ENCODE data around the gene RAF1.
"Not testable (repeated sequence)": the region's sequence is repeated elsewhere in the genome, so short reads cannot be mapped to it uniquely, and the experiment has no call there.

The RAF1 gene

GRCh38 chr3:12628813-12629212, 35.1 kb downstream of the RAF1 start:
- Histone ChIP-seq H3K4me3 (ENCODE audit: low read depth, low read length) (no peak overlapping the region), H3K36me3 (replicated peaks) (no peaks in the 10 kb centered on the region), H3K27ac (no peak overlapping the region), H3K27me3 (replicated peaks) (no peaks in the 10 kb centered on the region)
- no peak for TF ChIP-seq CTCF (IDR thresholded peaks at IDR 0.05; ENCODE audit: low read depth, low read length, missing control alignments)
- no peak for DNase-seq
- in situ Hi-C loops (cut with HindIII; ENCODE audit: low pct_ligation_motif_present, low sequenced_read_pairs) = no loop called here

DNA sequence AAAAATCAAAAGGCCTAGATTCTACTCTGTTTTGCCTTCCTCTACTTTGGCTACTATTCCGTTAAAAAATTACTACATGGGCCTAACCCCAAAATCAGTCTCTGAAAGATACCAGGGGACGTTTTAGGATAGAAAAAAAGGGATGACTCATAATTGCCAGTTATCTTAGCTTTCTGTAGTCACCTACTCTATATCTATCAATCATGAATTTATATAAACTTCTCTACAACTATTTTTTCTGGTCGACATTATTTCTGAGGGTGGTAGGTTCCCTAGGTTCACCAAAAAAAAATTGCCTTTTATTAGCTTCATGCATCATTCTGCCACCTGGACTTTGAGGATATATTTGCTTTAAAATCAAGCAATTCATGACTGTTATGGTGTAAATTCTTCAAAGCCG, 36.5 kb downstream of the RAF1 start:
- no peaks in the 10 kb centered on the region for H3K36me3 ChIP-seq (replicated peaks)
- no peak overlapping the region for H3K4me3 ChIP-seq (ENCODE audit: low read depth, low read length)
- in situ Hi-C loops (cut with HindIII; ENCODE audit: low pct_ligation_motif_present, low sequenced_read_pairs) = no loop called here
- H3K27me3 ChIP-seq (replicated peaks) = no peaks in the 10 kb centered on the region
- no peak for DNase-seq
- no peak for TF ChIP-seq CTCF (IDR thresholded peaks at IDR 0.05; ENCODE audit: low read depth, low read length, missing control alignments)
- H3K27ac ChIP-seq = no peak overlapping the region

- H3K27me3 ChIP-seq (replicated peaks); H3K4me3 ChIP-seq (ENCODE audit: low read depth, low read length); in situ Hi-C loops (cut with HindIII; ENCODE audit: low pct_ligation_motif_present, low sequenced_read_pairs); H3K27ac ChIP-seq; DNase-seq; H3K36me3 ChIP-seq (replicated peaks): not testable (repeated sequence)
Observed at GRCh38 chr3:12624964-12625363, 39.0 kb downstream of the RAF1 start.

- H3K27me3 ChIP-seq (replicated peaks) = no peaks in the 10 kb centered on the region
- no peak for DNase-seq
- H3K36me3 ChIP-seq (replicated peaks) = no peaks in the 10 kb centered on the region
- H3K27ac ChIP-seq = no peak overlapping the region
- in situ Hi-C loops (cut with HindIII; ENCODE audit: low pct_ligation_motif_present, low sequenced_read_pairs) = no loop called here
- TF ChIP-seq CTCF (IDR thresholded peaks at IDR 0.05; ENCODE audit: low read depth, low read length, missing control alignments) = no peak
- no peak overlapping the region for H3K4me3 ChIP-seq (ENCODE audit: low read depth, low read length)
Observed at GRCh38 chr3:12624056-12624455, 39.9 kb downstream of the RAF1 start.

DNA sequence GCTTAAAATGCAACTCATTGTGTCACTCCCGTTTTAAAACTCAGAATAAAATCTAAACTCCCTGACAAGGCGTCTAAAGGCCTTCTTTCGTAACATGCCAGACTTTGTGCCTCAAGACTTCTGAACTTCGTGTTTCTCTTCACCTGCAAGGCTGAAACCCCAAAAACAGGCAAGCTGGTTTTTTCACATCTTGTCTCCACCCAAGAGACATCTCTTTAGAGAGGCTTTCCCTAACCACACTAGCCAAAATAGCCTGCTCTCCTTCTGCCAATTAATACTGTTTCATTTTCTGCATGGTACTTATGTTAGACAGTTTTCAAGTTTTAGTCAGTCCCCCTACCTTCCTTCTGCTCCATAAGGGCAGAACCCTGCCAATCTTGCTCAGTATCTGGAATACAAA, 41.6 kb downstream of the RAF1 start:
- TF ChIP-seq CTCF (IDR thresholded peaks at IDR 0.05; ENCODE audit: low read depth, low read length, missing control alignments) = no peak
- in situ Hi-C loops (cut with HindIII; ENCODE audit: low pct_ligation_motif_present, low sequenced_read_pairs) = no loop called here
- no peak overlapping the region for H3K27ac ChIP-seq

GRCh38 chr3:12620729-12621128, 43.2 kb downstream of the RAF1 start:
- no peaks in the 10 kb centered on the region for H3K27me3 ChIP-seq (replicated peaks)
- in situ Hi-C loops (cut with HindIII; ENCODE audit: low pct_ligation_motif_present, low sequenced_read_pairs) = no loop called here
- no peak for TF ChIP-seq CTCF (IDR thresholded peaks at IDR 0.05; ENCODE audit: low read depth, low read length, missing control alignments)
- no peak for DNase-seq
- H3K4me3 ChIP-seq (ENCODE audit: low read depth, low read length) = no peak overlapping the region
- H3K27ac ChIP-seq = no peak overlapping the region
- peaks cover 5% of the 10 kb centered on the region for H3K36me3 ChIP-seq (replicated peaks)

More for the DNA sequence above, 41.6 kb downstream of the RAF1 start:
- H3K36me3 ChIP-seq (replicated peaks) = no peaks in the 10 kb centered on the region
- no peaks in the 10 kb centered on the region for H3K27me3 ChIP-seq (replicated peaks)
- no peak for DNase-seq
- no peak overlapping the region for H3K4me3 ChIP-seq (ENCODE audit: low read depth, low read length)

Measured in brain microvascular endothelial cell (primary cell).